Activated effector memory CD4-positive, alpha-beta T cell treated with anti-CD3 and anti-CD28 coated beads, Interleukin-2, amount 50 U/mL, for 16 hours (primary cell): Measurements from ENCODE around the gene TMEM229A.
"Not testable (repeated sequence)": the region's sequence is repeated elsewhere in the genome, so short reads cannot be mapped to it uniquely, and the experiment has no call there.

ENCODE experiments used
- DNase-seq: peaks from one replicate; pipeline ENCODE4 v3.0.0-alpha.2; 2020

TMEM229A gene

GRCh38 chr7:124031406-124031805, 1.5 kb downstream of the TMEM229A start:
- no peak for DNase-seq

GRCh38 chr7:124030964-124031363, 1.9 kb downstream of the TMEM229A start:
- DNase-seq: no peak

DNA sequence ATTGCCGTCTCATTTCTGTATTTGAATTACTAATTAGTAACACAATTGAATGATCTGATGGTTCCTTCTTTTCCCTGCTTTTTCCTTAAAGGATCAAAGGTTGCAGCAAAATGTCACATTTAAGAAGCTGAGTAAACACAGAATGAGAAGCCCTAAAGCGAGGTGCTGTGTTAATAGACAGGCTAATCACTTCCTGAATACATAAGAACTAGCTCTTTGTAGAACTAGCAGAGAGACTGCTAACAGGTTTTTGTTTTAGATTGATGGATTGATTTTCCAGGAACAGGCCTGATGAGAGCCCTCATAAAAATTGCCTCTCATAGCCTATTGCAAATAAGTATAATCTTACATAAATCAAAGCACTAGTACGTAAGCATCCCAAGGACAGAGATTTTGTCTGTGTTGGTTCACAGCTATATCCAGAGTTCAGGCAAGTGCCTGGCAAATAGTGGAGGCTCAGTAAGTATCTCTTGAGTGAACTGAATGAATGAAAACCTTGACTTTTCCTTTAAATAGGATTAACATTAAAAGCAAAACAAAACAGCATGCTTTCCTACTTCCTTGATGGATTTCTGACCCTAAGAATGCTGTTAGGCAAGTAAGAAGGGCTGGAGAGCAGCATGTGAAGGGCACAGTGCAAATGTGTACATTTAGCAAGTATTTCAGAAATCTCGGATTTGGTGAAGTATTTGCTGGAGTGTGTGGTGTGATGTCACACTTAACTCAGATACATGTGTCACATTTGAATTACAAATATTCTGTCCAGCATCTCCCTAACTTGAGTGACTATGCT, 3.3 kb downstream of the TMEM229A start:
- no peak for DNase-seq

DNA sequence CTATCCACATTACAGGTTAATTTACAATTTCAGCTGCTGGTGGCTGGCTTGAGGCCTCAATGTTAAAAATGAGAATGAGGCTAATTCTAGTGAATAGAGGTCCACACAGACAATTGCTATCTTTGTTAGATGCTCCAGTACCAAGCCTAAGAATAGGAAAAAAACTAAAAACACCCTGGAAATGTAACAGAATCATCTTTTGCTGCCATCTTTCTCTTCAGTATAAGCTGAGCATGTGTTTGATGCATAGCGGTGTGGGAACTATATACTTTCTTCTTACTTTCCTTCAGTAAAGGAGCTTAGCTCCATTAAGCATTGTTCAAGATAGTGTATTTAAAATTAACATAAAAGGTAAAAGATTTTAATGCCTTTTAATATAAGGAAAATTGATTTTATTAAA, 5.6 kb downstream of the TMEM229A start:
- no peak for DNase-seq

DNA sequence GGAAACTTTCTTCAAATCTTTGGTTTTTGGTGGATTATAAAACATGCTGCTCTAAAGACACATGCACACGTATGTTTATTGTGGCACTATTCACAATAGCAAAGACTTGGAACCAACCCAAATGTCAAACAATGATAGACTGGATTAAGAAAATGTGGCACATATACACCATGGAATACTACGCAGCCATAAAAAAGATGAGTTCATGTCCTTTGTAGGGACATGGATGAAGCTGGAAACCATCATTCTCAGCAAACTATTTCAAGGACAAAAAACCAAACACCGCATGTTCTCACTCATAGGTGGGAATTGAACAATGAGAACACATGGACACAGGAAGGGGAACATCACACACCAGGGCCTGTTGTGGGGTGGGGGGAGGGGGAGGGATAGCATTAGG, 8.5 kb downstream of the TMEM229A start:
- DNase-seq: not testable (repeated sequence)

GRCh38 chr7:124022551-124022950, 10.3 kb downstream of the TMEM229A start:
- no peak for DNase-seq

- no peak for DNase-seq
These were observed 12.8 kb downstream of the TMEM229A start for GRCh38 chr7:124020060-124020459.

DNA sequence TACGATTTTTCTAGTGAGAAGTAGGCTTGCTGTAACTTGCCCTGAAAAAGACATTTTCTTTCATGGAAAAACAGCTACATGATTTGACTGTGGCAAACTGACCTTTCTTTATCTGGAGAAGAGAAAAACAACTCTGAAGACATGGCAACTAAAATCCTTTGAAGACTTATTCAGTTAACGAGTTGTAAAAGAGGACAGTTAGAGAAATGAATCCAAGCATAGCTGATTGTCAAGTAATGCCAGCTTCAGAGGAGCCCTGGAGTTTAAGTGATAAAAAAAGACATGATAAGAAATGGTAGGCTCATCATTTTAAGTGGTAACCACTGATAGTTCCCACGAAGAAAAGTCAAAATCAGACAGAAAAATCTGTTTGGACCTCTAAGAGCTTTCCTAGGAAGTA, 19.6 kb downstream of the TMEM229A start:
- no peak for DNase-seq

DNA sequence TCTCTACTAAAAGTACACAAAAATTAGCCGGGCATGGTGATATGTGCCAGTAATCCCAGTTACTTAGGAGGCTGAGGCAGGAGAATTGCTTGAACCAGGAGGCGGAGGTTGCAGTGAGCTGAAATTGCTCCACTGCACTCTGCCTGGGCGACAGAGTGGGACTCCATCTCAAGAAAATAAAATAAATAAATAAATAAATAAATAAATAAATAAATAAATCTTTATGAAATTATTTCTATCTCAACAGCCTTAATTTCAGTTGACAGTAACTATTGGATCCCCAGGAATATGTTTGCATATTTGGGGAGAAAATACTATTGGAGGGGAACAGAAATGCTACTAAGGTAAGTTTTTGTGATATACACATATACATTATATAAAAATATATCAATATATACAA, 20.0 kb downstream of the TMEM229A start:
- no peak for DNase-seq

DNA sequence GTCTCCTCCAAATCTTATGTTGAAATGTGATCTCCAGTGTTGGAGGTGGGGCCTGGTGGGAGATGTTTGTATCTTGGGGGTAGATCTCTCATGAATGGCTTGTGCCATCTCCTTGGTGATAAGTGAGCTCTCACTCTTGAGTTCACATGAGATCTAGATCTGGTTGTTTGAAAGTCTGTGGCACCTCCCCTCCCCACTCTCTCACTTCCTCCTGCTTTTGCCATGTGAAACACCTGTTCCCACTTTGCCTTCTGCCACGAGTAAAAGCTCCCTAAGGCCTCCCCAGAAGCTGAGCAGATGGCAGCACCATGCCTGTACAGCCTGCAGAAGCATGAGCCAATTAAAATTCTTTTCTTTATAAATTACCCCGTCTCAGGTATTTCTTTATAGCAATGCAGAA, 23.5 kb downstream of the TMEM229A start:
- DNase-seq: no peak

- not testable (repeated sequence) for DNase-seq
These were observed 24.6 kb downstream of the TMEM229A start for GRCh38 chr7:124008296-124008695.

DNA sequence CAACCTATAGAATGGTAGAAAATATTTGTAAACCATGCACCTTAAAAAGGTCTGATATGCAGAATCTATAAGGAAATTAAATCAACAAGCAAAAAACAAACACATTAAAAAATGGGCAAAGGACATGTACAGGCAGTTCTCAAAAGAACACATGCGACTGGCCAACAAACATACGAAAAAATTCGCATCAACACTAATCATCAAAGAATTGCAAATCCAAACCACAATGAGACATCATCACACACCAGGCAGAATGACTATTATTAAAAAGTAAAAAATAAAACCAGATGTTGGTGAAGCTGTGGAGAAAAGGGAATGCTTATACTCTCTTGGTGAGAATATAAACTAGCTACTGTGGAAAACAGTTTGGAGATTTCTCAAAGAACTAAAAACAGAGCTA, 33.2 kb downstream of the TMEM229A start:
- DNase-seq: no peak

DNA sequence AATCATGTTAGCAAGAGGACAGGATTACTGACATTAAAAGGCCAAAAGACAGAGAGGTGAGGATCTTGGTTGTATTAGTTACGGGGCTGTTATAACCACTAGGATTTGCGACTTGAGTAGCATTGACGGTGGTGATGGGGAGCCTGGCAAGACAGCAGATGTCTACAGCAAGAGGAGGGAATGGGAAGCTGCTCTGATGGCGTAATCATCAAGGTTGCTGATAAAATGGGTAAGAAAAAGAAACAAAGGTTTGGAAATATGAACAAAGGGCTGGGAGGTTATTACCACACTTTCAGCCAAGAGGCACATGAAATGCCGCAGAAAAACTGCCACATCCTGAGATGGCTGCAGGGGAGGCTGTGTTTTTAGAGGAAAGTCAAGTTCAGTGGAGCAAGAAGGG, 33.9 kb downstream of the TMEM229A start:
- DNase-seq: no peak

DNA sequence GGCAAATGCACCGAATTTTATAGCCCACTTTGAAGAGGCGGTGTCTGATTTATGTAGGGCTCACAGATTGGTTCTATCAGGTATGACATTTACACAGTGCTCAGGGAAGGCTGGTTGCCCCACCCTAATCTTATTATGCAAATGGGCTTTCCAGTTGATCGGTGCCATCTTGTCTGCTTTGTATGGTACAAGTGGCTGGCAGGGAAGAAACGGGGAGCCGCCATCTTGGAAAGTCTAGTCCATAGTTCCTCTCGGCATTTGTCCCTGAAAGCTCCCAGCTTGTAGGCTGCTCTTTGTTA, 36.6 kb downstream of the TMEM229A start:
- no peak for DNase-seq

- no peak for DNase-seq
These were observed 37.1 kb downstream of the TMEM229A start for GRCh38 chr7:123995617-123996326.

- no peak for DNase-seq
These were observed 38.4 kb downstream of the TMEM229A start for GRCh38 chr7:123994449-123994848.

DNA sequence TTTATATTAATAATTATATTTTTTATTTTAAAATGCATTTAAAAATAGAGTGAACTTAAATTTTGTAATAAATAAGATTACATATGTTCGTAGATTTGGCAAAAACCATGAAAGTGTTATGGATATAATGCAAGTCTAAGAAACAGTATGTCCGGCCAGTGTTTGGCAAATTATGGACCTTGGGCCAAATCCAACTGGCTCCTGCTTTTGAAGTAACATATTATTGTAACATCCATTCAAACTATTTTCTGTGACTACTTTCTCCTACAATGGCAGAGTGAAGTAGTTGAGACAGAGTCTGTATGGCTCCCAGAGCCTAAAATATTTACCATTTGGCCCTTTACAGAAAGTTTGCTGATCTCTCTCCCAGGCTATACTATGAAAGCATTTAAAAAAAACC, 38.9 kb downstream of the TMEM229A start:
- no peak for DNase-seq

DNA sequence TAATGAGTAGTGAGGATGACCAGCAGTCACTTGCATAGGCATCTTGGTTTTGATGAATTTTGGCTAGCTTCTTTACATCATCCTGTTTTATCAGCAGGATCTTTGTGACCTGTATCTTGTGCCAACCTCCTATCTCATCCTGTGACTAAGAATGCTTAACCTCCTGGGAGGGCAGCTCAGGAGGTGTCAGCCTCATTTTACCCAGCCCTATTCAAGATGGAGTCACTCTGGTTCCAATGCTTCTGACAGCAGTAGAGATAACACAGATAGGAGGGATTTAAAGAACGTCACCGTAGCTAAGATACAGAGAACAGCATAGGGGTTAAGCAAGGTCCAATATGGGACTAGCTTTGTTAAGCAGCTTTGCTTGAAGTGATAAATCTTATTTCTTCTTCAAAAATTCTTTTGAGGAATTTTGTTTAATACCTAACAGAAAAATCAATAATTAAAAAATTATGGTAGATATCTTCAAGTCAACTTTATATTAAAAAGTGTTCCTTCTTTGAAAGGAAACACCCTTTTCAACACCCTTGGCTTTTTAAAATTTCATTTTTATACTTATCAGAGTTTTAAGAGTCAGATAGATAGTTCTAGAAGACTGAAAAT, 39.9 kb downstream of the TMEM229A start:
- no peak for DNase-seq

DNA sequence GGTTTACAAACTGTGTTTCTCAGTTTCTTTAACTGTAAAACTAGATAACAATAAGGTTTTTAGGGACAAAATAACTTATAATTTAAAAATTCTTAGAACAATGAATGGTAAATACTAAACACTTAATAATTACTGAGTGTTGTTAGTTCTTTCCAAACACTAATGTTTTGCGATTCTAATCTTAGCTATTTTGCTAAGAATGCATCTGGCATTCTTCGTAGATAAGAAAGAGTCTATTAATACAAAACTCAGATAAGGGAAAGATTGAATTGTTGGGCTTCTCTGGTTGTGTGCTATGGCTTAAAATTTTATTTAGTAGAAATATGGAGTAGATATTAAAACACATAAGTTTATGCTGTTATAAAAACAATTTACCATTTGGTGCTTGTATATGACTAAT, 45.4 kb downstream of the TMEM229A start:
- DNase-seq: no peak
